NCI-H187 (cell line): ENCODE results near the gene DZIP1L.
"Not testable (repeated sequence)": the region's sequence is repeated elsewhere in the genome, so short reads cannot be mapped to it uniquely, and the experiment has no call there.

Source experiments
- DNase-seq, 2 experiments: peaks; one replicate each; lab custom pipeline; 2025; lab: John Stamatoyannopoulos, UW

Gene DZIP1L

GRCh38 chr3:138114988-138115971, at the start of gene DZIP1L:
DZIP1L (minus strand) TSS chr3:138115608; CDS start chr3:138103971, 11,637 bp downstream.
- DNase-seq = peak in 1 of 2 experiments; percentile 19

GRCh38 chr3:138165061-138165460, 49.7 kb upstream of the DZIP1L start:
- DNase-seq = no peak

- DNase-seq = no peak
Observed at GRCh38 chr3:138157743-138158142, 42.3 kb upstream of the DZIP1L start.

GRCh38 chr3:138154534-138154933, 39.1 kb upstream of the DZIP1L start:
- no peak for DNase-seq

GRCh38 chr3:138148503-138148902, 33.1 kb upstream of the DZIP1L start:
- no peak for DNase-seq

GRCh38 chr3:138142181-138142580, 26.8 kb upstream of the DZIP1L start:
- not testable (repeated sequence) for DNase-seq

- no peak for DNase-seq
Observed at GRCh38 chr3:138140940-138141339, 25.5 kb upstream of the DZIP1L start.

GRCh38 chr3:138139691-138140090, 24.3 kb upstream of the DZIP1L start:
- no peak for DNase-seq

GRCh38 chr3:138137861-138138260, 22.5 kb upstream of the DZIP1L start:
- DNase-seq = no peak

- no peak for DNase-seq
Observed at GRCh38 chr3:138136201-138136600, 20.8 kb upstream of the DZIP1L start.

GRCh38 chr3:138135833-138136194, 20.4 kb upstream of the DZIP1L start:
- no peak for DNase-seq

GRCh38 chr3:138135146-138135832, 19.9 kb upstream of the DZIP1L start:
- DNase-seq = no peak

GRCh38 chr3:138132239-138132638, 16.8 kb upstream of the DZIP1L start, which contains the start of gene A4GNT:
A4GNT (minus strand) TSS chr3:138132390; CDS start chr3:138131256, 1,134 bp downstream.
- no peak for DNase-seq

GRCh38 chr3:138127636-138128365, 12.4 kb upstream of the DZIP1L start:
- no peak for DNase-seq

- DNase-seq = no peak
Observed at GRCh38 chr3:138125548-138126221, 10.3 kb upstream of the DZIP1L start.

GRCh38 chr3:138124706-138125355, 9.4 kb upstream of the DZIP1L start:
- DNase-seq = no peak

GRCh38 chr3:138124188-138124587, 8.8 kb upstream of the DZIP1L start:
- no peak for DNase-seq

GRCh38 chr3:138119423-138119766, 4.0 kb upstream of the DZIP1L start:
- no peak for DNase-seq

- peak; percentile 37 to 50 for DNase-seq
Observed at GRCh38 chr3:138118612-138119422, 3.4 kb upstream of the DZIP1L start.

GRCh38 chr3:138114431-138114918, 933 bp downstream of the DZIP1L start:
- no peak for DNase-seq
